Stimulated activated CD8-positive, alpha-beta memory T cell treated with anti-CD3 and anti-CD28 coated beads, Interleukin-7, amount 100 ng/mL, for 4 hours (primary cell): Measurements from ENCODE around the gene HNRNPF.
"Not testable (repeated sequence)": the region's sequence is repeated elsewhere in the genome, so short reads cannot be mapped to it uniquely, and the experiment has no call there.

Experiments
- DNase-seq, 2 donors: peaks; one replicate each; pipeline ENCODE4 v3.0.0-alpha.2; 2020; ENCODE audit warnings: low read depth in 2 of 2

HNRNPF gene, protein sequence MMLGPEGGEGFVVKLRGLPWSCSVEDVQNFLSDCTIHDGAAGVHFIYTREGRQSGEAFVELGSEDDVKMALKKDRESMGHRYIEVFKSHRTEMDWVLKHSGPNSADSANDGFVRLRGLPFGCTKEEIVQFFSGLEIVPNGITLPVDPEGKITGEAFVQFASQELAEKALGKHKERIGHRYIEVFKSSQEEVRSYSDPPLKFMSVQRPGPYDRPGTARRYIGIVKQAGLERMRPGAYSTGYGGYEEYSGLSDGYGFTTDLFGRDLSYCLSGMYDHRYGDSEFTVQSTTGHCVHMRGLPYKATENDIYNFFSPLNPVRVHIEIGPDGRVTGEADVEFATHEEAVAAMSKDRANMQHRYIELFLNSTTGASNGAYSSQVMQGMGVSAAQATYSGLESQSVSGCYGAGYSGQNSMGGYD

DNA sequence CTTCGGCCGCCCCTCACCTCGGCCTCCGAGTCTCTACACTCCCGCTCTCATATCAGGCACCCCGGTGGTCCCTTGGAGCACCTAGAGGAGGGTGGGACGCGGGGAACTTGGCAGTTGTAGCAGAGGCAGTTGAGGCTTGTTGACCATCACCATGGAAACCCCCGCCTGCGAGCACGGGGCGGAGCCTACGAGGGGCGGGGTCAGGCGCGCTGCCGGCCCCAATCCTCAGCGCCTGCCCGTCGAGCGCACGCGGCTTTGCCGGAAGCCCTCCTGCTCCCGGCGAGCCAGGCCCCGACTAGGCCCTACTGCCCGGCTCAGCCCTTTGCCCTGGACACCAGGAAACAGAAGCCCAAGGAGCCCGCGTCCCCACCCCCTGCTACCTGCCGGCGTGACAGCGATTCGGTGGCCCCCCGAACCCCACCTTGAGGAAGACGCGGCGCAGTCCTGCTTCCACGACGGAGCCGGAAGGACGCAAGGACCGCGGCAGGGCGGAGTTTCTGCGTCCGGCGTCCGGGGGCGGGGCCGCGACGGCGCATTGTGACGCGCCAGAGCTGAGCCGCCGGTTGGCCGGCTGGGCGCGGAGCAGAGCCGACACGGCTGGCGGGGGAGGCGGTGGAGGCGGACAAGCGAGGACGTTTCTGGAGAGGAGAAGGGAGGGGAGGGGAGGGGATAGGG lies at the start of gene HNRNPF:
TSS of gene HNRNPF (minus strand) at position 477 of the 675 bp plus-strand sequence. CDS start 21,302 bp downstream, outside the sequence.
- peak; percentile 86 to 94 for DNase-seq

DNA sequence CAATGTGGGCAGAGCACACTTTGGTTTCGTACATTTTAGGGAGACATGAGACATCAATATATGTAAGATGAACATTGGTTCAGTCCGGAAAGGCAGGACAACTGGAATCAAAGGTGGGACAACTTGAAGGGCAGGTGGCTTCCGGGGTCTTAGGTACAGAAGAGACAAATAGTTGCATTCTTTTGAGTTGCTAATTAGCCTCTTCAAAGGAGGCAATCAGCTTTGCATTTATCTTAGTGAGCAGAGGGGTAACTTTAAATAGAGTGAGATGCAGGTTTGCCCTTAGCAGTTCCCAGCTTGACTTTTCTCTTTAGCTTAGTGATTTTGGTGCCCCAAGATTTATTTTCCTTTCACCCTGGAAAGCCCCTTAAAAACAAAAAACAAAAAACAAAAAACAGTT lies 49.2 kb upstream of the HNRNPF start:
- DNase-seq: no peak

DNA sequence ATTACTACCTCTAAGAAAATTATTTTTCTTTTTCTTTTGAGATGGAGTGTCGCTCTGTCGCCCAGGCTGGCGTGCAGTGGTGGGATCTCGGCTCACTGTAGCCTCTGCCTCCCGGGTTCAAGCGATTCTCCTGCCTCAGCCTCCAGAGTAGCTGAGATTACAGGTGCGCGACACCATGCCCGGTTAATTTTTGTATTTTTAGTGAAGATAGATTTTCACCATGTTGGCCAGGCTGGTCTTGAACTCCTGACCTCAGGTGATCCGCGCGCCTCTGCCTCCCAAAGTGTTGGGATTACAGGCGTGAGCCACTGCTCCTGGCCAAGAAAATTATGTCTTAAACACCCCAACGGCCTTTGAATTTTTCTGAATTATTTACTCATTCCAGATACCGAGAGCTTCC lies 47.6 kb upstream of the HNRNPF start:
- DNase-seq: not testable (repeated sequence)

DNA sequence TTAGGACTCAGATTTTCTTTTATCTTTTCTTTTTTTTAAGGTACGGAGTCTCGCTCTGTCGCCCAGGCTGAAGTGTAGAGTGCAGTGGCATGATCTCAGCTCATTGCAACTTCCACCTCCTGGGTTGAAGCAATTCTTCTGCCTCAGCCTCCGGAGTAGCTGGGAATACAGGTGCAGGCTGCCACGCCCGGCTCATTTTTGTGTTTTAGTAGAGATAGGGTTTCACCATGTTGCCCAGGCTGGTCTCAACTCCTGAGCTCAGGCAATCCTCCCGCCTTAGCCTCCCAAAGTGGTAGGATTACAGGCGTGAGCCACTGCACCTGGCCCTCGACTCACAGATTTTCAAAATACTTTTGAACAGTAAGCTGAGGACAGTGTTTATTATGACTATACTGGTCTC lies 45.0 kb upstream of the HNRNPF start:
- DNase-seq: not testable (repeated sequence)

DNA sequence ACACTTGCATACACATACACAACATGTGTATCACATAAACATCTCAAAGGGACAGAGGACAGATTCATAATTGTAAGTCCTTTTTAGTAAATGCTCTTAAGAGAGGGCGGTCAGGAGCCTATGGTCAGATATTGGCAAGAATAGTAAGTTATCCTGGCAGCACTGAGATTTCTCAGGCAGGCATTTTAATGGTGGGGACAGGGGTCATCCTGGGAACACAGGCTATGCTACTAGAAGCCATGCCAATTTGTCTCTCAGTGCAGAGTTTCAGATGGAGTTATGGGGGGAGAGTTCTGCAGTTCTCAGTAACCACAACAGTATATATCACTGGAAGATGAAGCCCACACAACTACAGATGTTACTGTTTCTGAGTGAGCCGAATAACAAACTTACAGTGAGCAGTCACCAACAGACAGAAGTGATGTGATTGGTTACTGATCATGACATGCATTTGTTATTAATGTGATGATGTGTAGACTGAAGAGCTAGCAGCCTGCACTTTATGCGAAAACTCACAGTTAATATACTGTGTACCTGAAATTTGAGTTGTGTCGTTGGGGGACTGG lies 44.4 kb upstream of the HNRNPF start:
- no peak for DNase-seq

DNA sequence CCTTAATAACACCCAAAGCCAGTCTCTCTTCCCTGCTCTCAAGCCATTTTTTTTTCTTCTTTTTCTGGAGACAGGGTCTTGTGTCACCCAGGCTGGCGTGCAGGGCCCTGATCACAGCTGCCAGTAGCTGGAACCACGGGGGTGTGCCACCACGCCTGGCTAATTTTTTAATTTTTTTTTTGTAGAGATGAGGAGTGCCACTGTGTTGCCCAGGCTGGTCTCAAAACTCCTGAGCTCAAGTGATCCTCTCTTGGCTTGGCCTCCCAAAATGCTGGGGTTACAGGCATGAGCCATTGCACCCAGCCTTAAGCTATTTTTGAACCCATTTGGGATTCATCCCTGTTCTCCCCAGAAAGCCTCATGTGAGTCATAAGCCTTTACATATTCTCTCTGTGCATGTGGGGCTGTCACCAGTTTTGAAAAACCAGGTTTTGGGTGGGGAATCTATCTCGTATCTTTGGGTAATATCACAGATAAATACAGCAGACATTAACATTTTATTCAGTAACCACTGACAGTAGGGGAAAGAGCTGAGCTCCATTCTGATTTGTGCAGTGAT lies 43.4 kb upstream of the HNRNPF start:
- DNase-seq: no peak

DNA sequence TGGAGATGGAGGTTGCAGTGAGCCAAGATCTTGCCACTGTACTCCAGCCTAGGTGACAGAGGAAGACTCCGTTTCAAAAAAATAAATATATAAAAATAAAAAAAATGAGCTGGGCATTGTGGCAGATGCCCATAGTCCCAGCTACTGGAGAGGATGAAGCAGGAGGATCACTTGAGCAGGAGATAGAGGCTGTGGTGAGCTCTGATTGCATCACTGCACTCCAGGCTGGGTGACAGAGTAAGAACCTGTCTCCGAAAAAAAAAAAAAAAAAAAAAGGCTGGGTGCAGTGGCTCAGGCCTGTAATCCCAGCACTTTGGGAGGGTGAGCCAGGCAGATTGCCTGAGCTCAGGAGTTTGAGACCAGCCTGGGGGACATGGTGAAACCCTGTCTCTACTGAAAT lies 39.8 kb upstream of the HNRNPF start:
- DNase-seq: no peak

DNA sequence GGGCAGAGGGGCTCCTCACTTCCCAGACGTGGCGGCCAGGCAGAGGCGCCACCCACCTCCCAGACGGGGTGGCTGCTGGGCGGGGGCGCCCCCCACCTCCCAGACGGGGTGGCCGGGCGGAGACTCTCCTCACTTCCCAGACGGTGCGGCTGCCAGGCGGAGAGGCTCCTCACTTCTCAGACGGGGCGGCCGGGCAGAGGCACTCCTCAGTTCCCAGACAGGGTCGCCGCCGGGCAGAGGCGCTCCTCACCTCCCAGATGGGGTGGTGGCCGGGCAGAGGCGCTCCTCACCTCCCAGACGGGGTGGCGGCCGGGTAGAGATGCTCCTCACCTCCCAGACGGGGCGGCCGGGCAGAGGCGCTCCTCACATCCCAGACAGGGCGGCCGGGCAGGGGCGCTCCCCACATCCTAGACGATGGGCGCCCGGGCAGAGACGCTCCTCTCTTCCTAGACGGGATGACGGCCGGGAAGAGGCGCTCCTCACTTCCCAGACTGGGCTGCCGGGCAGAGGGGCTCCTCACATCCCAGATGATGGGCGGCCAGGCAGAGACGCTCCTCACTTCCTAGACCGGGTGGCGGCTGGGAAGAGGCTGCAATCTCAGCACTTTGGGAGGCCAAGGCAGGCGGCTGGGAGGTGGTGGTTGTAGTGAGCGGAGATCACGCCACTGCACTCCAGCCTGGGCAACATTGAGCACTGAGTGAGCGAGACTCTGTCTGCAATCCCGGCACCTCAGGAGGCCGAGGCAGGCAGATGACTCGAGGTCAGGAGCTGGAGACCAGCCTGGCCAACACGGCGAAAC lies 37.4 kb upstream of the HNRNPF start:
- DNase-seq: not testable (repeated sequence)

DNA sequence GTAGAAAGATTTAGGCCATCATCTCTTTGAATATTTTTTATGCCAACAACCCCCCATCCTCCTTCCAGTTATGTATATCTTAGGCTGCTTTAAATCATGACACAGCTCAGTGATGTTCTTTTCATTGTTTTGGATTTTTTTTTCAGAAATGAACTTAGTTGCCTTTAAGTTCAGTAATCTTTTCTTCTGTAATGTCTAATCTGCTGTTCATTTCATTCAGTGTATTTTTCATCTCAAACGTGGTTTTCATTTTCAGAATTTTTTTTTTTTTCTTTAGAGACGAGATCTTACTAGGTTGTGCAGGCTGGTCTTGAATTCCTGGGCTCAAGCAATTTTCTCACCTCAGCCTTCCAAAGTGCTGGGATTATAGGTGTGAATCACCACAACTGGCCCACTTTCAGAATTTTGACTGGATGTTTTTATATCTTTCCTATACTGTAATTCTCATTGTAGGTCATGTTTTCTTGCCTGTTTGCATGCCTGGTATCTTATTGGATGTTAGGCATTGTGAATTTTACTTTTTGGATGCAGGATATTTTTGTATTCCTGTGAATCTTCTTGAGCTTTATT lies 36.0 kb upstream of the HNRNPF start:
- DNase-seq: no peak

DNA sequence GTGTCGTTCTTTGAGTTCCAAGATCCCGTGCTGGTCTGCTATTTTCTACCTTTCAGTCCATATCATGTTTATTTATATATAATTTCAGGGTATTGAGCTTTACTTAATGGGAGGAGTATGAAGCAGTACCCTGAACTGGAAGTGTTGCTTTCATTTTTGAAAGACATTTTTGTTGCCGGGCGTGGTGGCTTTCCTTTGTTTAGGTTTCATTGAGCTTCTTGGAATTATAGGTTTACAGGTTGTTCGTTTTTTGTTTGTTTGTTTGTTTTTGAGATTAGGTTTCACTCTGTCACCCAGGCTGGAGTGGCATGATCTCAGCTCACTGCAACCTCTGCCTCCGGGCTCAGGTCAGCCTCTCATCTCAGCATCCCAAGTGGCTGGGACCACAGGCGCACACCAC lies 35.3 kb upstream of the HNRNPF start:
- DNase-seq: no peak

DNA sequence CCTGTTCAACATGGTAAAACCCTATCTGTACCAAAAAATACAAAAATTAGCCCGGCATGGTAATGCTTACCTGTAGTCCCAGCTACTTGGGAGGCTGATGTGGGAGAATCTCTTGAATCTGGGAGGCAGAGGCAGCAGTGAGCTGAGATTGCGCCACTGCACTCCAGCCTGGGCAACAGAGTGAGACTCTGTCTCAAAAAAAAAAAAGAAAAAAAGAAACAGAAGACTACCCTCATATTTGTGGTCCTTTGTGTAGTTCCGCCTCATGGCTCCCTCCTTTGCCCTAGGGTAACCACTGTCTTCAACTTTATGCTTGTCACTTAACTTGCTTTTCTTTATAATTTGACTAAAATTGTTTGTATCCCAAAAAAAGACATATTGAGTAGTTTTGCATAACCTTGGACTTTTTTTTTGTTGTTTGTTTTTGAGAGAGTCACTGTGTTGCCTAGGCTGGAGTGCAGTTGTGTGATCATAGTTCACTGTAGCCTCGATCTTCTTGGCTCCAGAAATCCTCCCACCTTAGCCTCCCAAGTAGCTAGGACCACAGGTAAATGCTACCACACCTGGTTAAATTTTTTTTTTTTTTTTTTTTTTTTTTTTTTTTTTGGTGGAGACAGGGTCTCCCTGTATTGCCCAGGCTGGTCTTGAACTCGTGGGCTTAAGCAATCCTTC lies 31.6 kb upstream of the HNRNPF start:
- DNase-seq: no peak

DNA sequence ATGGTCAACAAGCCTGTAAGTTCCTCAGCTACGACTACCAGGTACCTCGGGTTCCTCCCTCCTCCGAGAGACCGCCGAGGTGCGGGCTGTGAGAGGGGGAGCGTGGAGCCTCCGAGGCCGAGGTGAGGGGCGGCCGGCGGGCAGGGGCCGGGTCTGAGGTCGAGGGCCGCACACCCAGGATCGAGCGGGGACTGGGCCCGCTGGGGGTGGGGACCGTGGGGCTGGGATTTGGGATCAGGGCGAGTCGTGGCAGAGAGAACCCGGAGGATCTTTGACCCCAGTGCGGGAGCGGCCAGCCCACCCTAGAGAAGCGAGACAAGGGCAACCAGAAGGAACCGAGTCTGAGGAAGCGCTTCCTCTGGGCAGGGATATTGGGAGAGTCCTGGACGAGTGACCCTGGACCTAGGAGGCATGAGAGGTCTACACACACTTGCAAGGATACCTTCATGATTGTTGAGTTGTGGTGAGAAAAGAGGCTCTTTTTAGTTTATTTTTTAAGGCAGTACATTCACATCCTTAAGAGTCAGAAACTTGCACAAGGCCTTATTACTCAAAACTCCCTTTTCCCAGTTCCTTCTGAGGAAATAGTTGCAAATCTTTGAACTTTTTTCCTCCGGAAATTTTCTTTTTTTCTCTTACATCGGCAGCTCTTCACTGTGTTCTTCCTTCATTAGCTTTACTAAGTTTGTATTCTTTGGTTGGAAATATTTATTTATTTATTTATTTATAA lies 28.3 kb upstream of the HNRNPF start:
- no peak for DNase-seq

DNA sequence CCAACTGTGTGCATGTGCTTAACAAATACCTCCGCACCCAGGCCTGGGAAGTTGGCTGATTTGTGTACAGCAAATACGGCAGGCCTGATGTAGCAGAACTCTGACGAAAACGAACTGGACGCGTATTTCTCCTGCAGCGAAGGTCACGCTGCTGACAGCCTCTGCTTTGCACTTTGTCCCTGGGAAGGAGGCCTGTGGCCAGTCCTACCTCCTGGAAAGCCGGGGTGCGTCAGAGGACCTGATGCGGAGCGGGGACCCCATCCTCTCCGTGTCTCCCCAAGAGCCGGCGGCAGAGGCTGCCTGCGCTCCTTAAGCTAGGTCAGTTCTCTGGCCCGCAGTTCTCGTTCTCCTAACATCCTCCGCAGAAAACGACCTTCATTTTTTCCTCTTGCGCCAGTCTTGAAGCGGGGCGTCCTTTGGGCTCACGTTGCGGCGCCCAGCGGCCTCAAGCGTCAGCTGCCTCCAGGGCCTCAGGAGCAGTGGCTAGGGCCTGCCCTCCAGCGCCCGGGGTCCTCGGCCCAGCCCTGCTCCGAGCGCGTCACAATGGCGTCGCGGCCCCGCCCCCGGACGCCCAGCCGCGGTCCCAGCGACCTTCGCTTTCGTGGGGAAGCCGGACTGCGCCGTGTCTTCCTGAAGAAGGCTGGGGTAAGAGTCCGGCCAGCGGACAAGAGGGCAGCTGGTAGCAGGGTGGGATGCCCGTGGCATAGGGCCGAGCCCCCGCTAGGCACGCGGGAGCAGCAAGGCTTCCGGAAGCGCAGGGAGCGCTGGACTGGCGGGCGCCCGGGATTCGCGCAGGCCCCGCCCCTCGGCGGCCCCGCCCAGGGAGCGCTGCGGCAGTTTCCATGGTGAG lies 27.5 kb upstream of the HNRNPF start, which contains the start of gene ZNF487:
TSS of gene ZNF487 (plus strand) at position 821 of the 850 bp plus-strand sequence. CDS start 38,703 bp downstream, outside the sequence.
- peak; percentile 64 to 81 for DNase-seq

DNA sequence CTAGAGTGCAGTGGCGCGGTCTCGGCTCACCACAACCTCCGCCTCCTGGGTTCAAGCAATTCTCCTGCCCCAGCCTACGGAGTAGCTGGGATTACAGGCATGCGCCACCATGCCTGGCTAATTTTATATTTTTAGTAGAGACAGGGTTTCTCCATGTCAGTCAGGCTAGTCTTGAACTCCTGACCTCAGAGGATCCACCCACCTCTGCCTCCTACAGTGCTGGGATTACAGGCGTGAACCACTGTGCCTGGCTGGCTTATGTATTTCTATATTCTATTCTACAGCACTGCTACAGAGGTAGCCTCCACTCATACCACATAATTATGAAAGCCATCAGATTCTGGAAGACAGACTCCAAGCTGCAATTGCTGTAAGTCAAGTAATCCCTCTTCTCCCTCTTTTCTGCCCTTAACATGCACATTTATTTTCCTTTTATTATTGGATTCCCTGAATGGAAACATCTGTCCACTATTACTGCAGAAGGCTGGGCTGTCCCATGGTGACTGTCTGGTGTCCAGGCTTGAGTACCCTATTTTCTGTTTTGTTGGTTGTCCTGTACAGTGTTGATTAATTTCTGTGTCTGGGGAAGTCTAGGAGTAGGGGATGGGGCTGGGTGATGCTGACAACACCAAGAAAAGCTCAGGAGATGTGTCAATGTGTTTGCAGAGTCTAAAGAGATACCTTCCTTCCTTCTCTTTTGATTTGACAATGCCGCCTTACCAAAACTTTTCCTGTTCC lies 22.1 kb upstream of the HNRNPF start:
- DNase-seq: no peak

DNA sequence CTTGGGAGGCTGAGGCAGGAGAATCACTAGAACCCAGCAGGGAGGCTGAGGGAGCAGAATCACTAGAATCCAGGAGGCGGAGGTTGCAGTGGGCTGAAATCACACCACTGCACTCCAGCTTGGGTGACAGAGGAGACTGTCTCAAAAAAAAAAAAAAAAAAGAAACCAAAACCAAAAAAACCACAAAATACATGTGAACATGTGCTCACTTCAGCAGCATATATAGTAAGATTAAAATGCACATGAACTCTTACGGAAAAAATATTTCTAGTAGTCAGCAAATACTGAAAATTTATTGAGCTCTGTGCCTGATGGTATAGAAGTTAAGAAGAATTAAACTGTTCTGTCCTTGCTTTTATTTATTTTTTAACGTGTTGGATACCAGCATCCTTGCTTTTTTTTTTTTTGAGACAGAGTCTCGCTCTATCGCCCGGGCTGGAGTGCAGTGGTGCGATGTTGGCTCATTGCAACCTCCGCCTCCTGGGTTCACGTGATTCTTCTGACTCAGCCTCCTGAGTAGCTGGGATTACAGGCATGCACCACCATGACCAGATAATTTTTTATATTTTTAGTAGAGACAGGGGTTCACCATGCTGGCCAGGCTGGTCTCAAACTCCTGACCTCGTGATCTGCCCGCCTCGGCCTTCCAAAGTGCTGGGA lies 18.3 kb upstream of the HNRNPF start:
- DNase-seq: no peak

DNA sequence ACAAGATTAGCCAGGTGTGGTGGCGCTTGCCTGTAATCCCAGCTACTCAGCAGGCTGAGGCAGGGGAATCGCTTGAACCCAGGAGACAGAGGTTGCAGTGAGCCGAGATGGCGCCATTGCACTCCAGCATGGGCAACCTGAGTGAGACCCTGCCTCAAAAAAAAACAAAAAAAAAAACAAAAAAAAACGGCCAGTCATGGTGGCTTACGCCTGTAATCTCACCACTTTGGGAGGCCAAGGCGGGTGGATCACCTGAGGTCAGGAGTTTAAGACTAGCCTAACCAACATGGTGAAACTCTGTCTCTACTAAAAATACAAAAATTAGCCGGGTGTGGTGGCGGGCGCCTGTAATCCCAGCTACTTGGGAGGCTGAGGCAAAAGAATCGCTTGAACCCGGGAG lies 17.5 kb upstream of the HNRNPF start:
- DNase-seq: not testable (repeated sequence)

DNA sequence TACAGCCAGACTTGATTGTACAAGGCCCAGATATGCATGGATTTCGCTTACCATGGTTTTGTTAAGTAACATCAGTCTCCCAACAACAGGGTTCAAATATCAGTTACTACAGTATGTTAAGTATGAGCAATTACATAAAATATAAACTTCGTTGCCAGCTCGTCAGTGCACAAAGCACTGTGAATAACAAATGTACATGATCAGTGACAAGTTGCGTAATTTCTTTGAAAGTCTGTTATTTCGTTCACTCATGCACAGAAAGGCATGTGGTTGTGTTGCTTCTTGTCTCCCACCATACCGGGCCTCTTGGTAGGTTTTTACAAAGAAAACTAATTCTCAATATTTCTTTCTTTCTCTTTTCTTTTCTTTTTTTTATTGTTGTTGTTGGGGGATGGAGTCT lies 15.4 kb upstream of the HNRNPF start:
- DNase-seq: no peak

DNA sequence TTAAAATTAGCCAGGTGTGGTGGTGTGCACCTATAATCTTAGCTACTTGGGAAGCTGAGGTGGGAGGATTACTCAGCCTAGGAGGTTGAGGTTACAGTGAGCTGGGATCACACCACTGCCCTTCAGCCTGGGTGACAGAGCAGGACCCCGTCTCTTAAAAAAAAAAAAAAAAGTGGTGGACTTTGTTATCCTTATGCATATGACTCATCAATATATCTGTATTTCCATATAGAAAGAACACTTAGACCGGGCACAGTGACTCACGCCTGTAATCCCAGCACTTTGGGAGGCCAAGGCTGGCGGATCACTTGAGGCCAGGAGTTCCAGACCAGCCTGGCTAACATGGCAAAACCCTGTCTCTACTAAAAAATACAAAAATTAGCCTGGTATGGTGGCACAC lies 13.0 kb upstream of the HNRNPF start:
- DNase-seq: not testable (repeated sequence)
